LHCN-M2 (cell line): Measurements from ENCODE around the gene MEIS2. TPM values are rescaled to one million over a fixed set of nuclear protein-coding genes. Genes with fewer than 3 reads are reported as not detected.

Experiments used
- DNase-seq: peaks from one replicate; pipeline ENCODE4 v3.0.0-alpha.2; 2012; ENCODE audit warnings: low read depth
- total RNA-seq: library from RNA; depleted of rRNA; stranded (reverse); fragments of >200 nt; gene quantifications from 2 replicates; pipeline ENCODE4 v1.2.3, GENCODE V29; 2014

The MEIS2 gene
- total RNA-seq, 1 experiment from 2014 or later, result 13.8 TPM

DNA sequence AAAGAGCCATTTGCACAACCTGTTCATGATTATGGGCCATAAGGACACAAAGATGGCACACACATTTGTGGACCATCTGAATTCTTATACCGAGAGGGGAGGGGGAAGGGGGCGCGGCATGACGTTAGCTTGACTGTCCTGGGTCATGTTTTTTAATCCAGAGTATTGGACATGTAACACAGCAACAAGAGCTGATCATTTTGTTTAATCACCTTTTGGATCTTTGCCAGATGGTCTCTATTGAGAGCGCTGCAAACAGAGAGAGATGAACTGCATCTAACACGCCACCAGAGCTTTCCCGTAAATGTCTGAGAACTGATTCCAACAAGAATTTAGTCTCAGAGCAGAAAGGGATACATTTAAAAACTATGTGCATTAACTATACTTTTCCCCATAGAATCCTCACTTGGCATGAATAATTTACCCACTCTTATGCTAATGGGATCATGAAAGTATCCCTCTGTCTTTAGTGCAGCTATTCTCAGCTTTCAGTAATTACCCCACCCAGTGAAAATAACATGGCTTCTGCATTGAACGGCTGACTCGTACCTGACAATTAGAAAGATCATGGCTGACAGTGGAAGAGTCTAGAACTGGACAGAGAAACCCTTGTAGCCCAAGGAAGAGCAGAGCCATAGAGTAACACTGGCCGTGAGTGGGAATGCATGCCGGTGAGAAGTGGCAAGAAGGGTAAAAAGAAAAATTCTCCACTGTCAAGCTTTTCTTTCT, 22.6 kb downstream of the MEIS2 start:
- no peak for DNase-seq

DNA sequence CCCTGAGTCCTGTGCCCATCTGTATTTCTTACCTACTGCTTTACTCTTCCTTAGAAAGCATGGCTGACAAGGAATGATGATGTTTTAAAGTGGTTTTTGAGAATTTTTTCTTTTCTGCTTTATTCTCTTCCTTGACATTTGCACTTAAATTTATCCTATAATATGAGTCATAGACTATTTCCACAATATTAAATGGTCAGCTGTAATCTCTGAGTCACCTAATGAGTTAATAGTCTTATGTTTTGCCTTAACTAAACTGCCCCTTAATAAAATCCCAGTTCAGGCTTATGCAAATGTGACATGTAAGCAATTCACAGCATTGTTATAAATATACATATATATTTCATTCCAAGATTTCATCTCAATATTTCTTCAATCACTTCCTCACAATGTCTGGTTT, 23.8 kb downstream of the MEIS2 start:
- DNase-seq, result peak; percentile 24

DNA sequence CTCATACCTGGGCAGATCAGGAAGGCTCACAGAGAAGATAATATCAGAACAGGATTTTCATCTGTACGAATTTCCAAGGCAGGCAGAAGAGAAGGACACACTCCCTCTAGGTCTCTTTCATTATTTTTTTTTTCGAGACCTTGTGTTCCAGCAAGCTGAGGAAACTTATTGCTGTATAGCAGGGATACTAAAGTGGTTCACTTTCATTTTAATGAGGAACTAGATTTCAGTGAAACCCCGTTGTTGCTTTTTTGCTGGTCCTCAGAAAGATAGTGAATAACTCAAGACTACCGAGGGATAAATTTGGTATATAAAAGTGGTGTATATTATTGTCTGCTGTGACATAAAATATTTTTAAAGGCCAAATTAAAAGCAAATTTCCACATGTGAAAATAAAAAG, 24.6 kb downstream of the MEIS2 start:
- no peak for DNase-seq

DNA sequence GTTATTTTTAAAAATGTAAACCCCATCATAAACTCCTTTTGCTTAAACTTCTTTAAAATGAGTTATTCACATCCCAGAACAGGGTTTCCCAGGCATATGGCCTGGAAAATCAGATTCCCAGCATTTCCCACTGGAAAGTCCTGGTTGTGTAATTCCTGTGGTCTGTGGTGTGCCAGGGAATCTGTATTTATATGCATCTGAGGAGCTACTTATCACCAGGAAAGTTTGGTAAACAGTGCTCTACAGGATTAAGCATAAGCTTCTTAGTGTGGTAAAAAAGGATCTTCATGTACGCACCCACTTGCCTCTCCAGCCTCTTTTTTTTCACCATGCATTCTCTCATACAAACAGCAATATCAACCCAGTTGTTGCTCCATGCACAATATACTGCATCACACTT, 28.2 kb downstream of the MEIS2 start:
- peak; percentile 23 for DNase-seq

DNA sequence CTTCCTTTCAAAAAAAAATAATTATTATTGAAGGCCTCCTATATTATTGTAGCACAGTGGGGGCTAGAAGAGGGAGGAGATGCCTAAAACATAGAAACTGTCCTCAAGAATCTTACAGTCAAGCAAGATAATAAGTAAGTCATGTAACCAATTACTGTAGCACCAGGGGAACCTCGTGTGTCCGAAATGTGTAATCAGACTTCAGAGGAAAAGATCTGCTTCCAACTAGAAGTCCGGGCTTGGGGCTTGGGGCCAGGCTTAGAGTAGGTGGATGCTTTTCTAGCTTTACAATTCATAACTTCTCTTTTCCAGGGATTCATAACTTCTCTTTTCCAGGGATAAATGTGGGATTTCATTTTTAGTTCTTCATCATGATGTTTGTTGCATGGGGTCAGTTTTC, 29.2 kb downstream of the MEIS2 start:
- DNase-seq, result no peak

DNA sequence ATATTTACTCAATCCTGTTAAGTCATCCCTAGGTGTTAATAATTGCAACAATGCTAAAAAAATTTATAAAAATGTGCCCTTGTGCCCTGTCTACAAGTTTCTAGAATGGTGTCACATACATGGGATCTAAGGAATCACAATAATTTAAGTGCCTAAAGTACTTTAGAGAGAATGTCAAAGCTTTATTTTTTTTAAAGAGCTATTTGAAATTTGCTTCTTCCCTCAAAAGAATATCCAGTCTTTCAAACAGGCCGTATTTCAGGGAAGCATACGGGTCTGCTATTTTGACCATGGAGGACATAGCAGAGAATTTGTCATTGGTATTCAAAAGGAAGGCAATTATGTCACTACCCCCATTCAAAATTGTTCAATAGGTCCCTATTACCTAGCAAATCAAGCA, 29.7 kb downstream of the MEIS2 start:
- DNase-seq, result no peak

DNA sequence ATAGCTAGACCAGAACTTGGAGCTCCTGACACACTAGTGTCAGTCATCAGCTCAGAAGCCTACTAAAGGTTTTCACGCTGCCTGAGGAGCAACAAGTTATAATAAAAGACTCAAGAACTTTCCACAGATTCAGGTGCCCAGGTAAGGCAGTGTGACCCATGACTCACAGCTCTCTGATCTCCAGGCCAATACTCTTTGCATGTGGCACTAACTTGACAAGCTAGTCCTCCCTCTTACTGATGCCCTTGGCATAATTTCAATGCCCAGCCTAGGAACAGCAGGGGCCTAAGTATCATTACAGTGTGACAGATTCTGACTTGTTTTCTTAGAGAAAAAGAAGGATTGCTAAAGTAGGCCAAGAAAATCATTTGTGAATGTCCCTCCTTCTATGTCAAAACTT, 38.4 kb downstream of the MEIS2 start:
- no peak for DNase-seq

DNA sequence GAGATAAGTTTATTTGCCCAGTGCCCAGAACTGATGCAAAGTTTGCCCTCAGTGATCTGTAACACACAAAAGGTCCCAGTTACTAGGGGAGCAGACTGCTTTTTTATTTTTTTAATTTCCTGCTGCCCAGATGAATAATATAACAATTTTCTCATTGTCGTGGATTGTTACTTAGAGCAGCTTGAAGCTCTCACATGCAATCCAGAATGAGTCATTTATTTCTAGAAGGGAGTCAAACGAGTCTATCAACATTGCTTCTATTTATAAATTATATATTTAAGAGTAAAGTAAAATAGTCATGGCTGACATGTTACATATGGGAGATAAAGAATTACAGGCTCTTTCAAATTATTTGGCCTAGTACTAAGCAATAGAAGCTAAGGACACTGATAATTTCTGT, 41.3 kb downstream of the MEIS2 start:
- peak; percentile 68 for DNase-seq

DNA sequence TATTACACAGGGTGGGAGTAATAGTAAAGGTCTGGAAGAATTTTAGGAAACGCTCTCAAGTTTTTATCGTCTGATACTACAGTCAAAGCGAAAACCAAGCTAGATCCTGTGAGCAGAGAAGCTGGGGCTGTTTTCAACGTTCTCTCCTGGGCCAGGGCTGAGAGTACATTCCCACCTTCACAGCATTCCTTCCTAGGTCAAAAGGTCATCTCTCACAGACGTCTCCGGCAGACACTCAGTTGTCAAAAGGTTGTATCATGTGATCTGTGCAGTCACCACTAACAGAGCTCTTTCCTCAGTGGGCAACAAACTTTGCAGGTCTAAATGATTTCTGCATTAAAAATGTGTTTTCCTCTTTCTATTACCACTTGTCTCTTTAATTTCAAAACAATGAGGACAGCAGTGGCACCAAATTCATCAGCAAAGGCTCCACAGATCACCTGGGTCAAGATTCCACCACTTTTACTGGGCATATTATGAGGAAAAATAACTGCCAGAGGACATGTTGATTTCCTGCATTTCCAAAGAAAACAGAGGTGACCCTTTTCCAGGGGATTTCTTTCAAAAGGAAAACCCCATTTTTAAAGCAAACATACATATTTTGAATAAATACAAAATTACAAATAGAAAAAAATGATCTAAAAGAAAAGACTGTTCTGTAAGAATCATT, 41.9 kb downstream of the MEIS2 start:
- DNase-seq, result no peak

DNA sequence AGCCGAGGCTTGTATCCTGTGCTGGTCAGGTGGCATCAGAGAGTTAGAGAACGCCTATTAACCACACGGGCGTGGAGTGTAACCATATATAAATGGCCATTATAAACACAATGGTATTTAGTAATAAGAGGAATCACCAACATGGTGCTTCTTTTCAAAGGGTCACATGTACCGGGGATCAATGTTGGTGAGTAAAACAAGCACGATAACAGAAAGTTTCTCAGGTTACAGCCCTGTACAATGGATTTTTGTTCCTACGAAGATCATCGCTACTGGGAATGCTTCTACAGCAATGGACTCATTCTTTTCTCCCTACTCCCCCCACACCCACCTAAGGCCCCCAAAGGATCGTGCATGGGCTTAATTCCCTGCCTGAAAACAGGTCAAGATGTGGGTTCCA, 42.5 kb downstream of the MEIS2 start:
- DNase-seq, result no peak

DNA sequence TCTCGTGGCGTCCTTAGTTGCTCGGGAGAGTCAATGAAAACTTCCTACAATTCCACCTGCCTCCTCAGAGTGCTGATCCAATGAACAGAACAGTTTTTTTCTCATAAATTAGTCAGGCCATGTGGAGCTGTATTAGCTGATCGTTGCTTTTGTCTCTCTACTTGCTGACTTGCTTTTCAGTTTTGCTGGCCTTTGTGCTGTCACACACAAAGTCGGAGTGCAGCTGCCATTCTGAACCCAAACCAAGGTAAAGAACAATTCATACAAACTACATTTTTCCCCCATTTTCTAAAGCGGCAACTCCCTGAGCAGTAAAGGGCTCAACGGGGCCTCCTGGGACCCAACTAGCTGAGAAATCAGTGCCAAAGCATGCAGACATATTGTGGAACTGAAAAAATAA, 43.1 kb downstream of the MEIS2 start:
- no peak for DNase-seq

DNA sequence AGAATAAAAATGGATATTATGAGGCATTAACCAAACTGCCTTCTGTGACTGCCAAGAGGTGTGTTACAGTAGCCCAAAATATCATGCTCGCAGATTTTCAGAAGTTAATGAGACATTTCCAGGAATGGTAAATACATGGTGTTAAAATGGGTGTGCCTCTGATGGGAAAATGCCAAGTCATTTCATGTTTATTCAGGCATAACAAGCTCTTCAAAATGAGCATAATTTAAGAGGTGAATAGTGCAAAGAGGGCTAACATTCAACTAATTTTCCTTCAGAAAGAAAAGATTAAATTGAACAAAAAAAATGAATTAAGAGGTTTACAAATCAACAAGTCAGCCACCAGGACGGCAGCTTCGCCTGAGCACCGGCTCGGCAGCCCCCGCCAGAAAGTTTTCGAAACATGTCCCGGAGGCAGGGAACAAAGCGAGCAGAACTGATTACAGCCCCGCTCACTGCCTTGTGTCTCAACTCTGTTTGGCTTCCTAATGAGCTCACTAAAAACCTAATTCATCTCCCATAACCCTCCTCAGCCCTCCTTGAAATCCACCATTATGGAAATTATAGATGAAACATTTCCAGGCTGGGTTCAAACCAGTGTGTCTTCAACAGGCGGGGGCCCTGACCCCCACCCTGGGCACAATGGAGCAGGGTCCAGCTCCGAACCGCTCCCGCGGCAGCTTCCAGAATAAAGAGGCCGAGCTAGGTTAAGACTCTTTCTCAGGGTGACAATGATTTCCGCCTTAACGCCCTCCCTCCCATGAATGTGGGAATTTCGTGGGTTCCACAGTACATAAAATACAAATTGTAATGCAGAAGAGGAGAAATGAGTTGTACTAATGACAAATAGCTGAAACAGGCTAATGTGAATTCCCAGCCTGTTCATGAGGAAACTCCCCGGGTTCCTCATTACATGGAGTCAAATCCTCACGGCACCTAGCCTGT, 43.9 kb downstream of the MEIS2 start:
- DNase-seq, result no peak

DNA sequence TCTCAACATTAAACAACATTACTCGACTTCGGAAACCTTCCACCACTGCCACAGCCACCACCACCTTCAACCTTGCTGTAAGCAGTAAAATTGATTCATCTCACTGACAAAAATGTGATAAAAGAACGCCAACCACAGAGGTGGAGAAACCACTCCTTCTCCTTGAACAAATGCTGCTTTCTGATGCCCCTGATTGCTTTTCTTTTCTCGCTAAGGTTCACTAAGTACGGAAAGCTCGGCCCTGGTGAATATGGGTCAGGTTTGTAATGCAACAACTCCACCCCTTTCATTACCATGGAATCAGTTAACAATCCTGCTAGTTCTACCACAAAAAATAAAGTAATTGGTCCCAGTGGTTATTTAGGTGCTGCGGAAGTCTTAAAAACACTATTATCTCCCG, 44.9 kb downstream of the MEIS2 start:
- DNase-seq, result no peak

DNA sequence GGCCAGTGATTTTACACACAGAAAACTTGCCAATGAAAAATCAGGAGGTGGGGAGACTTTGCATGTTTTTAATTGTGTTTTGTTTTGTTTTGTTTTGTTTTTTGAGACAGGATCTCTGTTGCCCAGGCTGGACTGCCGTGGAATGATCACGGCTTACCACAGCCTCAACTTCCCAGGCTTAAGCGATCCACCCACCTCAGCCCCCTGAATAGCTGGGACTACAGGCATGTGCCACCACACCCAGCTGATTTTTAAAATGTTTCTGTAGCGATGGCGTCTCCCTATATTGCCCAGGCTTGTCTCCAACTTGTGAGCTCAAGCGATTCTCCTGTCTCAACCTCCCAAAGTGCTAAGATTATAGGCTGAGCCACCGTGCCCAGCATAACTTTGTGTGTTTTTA, 46.0 kb downstream of the MEIS2 start:
- no peak for DNase-seq

DNA sequence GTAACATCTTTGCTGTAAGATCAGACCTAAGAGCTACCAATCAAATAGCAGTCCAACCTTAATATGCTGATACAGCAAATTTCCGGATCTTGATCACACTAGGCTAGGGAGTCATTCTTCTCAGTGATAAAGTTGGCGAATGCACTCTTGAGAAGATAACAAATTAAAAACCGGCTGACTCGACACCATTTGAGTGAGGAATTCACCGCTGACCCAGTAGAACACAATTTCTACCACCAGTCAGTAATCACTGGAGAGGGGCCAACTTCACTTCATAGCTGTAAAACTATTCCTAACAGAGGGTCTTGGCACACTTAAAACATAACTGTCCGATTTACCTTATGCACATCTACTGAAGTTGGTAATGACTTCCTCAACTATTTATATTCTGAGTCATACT, 47.2 kb downstream of the MEIS2 start:
- no peak for DNase-seq

DNA sequence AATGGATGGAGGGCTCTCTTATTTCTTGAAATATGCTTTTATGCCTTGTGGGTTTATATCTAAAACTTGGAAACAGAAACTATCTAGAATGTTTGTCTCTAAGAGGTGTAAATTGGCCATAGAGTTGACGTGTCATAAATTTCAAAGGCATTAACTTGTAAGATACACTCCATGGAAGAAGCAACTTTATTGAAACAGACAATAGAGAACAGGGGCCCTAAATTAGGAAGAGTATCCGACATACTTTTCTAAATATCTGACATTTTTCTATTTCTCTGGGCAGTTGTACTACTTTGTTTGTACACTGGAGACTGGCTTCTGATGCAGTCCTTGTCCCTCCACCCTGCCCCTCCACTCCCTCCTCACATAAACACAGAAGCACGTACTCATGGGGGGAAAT, 50.0 kb downstream of the MEIS2 start:
- no peak for DNase-seq

DNA sequence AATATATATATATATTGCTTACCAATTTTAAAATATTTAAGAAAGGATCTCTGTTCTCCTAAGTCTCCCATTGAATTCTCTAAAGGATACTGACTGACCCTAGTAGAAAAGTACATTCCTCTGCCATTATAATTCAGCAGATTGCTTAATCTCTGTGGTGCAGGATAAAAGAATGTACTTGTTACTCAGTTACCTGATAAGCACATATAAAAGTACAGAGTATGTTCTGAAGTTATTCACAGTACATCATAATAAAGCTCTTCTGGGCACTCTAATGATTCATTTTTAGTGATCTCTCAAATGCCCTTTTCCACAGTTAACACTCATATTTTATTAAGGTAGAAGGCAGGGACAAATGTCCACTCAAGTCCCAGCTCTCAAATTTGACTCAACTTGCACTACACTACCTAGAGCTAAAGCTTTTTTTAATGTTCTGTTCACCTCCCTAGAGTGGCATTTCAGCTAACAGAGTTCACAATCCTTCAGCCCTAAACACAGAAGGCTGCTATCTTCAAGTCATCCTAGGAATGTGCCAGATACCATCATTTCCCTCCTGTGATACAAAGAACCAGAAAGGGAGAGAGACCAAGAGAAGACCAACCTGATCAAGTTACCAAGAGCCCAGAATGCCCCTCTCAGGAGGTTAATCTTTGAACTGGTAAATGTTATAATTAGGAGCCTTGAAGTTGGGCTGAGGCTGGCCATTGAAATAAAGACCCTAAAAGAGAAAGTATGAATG, 53.3 kb downstream of the MEIS2 start:
- DNase-seq, result peak; percentile 63

DNA sequence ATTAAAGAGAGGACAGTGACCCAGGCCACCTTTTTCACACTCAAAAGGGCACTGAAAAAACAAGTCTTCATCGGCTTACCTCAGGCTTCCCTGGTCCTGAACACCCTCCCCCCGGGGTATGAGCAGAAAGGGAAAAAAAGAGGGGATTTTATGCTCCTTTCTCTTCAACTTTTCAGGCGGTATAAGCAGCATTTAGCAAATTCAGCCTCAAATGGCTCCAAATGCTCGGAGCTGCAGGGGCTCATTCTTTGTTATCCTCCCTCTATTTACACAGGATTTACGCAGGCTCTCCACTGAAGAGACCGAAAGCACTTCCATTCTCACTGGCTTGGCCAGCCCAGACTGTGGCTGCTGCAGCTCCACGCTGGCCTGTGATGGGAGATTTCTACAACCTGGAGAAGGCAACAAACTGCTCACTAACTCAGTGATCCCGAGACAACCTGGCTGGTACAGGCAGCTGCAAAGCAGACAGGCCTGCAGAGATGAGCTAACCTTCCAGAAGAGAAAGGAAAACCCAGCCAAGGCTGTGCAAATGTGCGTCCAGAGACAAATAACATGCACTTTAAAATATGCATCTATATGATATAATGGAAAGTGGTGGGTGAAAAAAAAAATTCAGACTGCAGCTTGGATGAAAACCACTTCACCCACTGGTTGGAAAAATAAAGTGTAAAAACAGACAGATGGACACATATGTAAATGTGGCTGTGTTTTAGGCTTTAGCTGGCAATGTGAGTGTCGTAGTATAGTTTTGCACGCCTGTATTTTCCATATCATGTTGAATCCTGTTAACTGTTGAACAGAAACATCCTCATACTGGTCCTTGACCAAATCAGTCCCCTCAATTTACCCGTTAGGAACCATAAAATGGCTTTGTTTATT, 54.2 kb downstream of the MEIS2 start:
- no peak for DNase-seq

DNA sequence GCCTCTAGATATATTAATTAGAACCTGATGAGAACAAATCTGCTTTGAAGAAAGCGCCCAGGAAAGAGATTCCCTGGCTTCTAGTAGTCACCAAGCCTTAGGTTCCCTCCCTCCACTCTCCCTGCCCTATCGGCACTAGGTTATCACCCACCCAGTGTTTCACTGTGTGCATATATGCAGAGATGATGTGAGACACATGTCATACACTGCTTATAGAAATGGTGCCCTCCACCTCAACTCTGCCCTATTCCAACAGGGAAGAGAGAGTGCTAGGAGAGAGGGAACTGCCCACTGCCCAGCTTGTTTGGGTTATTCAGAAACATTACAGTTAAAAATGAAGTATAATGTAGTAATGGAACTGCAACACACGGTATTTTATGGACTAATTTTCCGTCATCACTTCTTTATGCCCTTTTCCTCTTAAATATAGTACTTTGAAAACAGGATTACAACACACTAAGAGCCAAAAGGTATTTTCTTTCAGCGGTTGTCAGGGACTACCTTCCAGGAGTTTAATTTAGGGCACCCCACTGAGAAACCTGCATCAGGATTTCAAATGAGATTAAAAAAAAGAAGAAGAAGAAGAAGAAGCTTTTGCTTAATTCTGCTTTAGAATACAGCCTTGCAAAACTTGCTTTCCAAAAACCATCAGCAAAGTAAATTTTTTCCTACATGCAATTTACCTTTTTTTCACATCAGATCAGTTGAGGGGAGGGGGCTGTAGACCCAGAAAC, 55.3 kb downstream of the MEIS2 start:
- DNase-seq, result no peak

DNA sequence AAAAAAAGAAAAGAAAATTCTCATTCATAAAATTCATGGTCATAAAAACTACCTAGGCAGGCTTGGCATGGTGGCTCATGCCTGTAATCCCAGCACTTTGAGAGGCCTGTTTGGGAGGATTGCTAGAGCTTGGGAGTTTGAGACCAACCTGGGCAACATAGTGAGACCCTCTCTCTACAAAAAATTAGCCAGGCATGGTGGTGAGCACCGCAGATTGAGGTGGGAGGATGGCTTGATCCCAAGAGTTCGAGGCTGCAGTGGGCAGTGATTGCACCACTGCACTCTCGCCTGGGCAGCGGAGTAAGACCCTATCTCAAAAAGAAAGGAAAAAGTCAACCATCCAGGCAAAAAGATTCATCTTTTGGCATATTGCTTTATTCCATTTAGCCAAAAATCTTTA, 58.5 kb downstream of the MEIS2 start:
- no peak for DNase-seq
